ENCODE results near the gene LIMCH1. TPM values are rescaled to one million over a fixed set of nuclear protein-coding genes. Genes with fewer than 3 reads are reported as not detected.

Gene LIMCH1
- total RNA-seq, 1 donor from 2014 or later, result 12.7 TPM

- H3K4me1 Mint-ChIP-seq (ENCODE audit: low read depth), result no peaks in the 10 kb centered on the region
- H3K4me3 Mint-ChIP-seq (ENCODE audit: low read depth), result no peak overlapping the region
- H3K9me3 Mint-ChIP-seq (ENCODE audit: low read depth), result peaks cover 3% of the 10 kb centered on the region
- no peaks in the 10 kb centered on the region for H3K36me3 Mint-ChIP-seq (ENCODE audit: insufficient read depth)
- no peak overlapping the region for H3K27ac Mint-ChIP-seq
- H3K27me3 Mint-ChIP-seq, result peaks cover 39% of the 10 kb centered on the region
- no peak for TF ChIP-seq CTCF (IDR thresholded peaks at IDR 0.05; ENCODE audit: unreplicated experiment)
- no peak for DNase-seq (ENCODE audit: low spot score, unreplicated experiment)
Measured at GRCh38 chr4:41712425-41712824, 174.5 kb downstream of the LIMCH1 start.

DNA sequence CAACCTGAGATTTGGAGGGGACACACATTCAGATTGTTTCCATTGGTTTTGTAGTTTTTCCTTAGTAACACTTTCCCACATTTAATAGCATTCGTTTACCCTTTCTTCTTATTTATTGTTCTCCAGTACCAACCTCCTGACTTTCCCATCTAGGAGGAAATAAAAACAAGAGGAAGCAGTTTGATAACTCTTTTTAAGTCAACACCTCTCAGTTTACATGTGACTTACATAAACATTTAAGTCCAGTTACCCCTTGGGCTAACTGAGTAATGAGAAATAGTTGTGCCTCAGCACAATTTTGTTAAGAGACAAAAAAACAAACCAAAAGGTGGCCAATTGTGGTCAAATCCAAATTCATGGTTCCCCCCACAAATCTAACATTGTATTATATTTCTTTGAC, 175.8 kb downstream of the LIMCH1 start:
- no peak for TF ChIP-seq CTCF (IDR thresholded peaks at IDR 0.05; ENCODE audit: unreplicated experiment)

GRCh38 chr4:41714364-41715000, 176.5 kb downstream of the LIMCH1 start:
- no peak for DNase-seq (ENCODE audit: low spot score, unreplicated experiment)
- no peaks in the 10 kb centered on the region for H3K36me3 Mint-ChIP-seq (ENCODE audit: insufficient read depth)
- H3K4me1 Mint-ChIP-seq (ENCODE audit: low read depth), result no peaks in the 10 kb centered on the region
- no peak overlapping the region for H3K4me3 Mint-ChIP-seq (ENCODE audit: low read depth)
- H3K9me3 Mint-ChIP-seq (ENCODE audit: low read depth), result peaks cover 3% of the 10 kb centered on the region
- H3K27ac Mint-ChIP-seq, result no peak overlapping the region
- H3K27me3 Mint-ChIP-seq, result peaks cover 42% of the 10 kb centered on the region
- TF ChIP-seq CTCF (IDR thresholded peaks at IDR 0.05; ENCODE audit: unreplicated experiment), result no peak

More for the DNA sequence above, 175.8 kb downstream of the LIMCH1 start:
- H3K27me3 Mint-ChIP-seq, result peaks cover 37% of the 10 kb centered on the region
- H3K4me1 Mint-ChIP-seq (ENCODE audit: low read depth), result no peaks in the 10 kb centered on the region
- no peaks in the 10 kb centered on the region for H3K36me3 Mint-ChIP-seq (ENCODE audit: insufficient read depth)
- no peak for DNase-seq (ENCODE audit: low spot score, unreplicated experiment)
- H3K4me3 Mint-ChIP-seq (ENCODE audit: low read depth), result no peak overlapping the region
- H3K9me3 Mint-ChIP-seq (ENCODE audit: low read depth), result peaks cover 3% of the 10 kb centered on the region
- no peak overlapping the region for H3K27ac Mint-ChIP-seq

GRCh38 chr4:41715155-41715554, 177.2 kb downstream of the LIMCH1 start:
- no peak for TF ChIP-seq CTCF (IDR thresholded peaks at IDR 0.05; ENCODE audit: unreplicated experiment)
- Mint-ChIP-seq H3K4me1 (ENCODE audit: low read depth) (no peaks in the 10 kb centered on the region), H3K36me3 (ENCODE audit: insufficient read depth) (no peaks in the 10 kb centered on the region), H3K27me3 (peaks cover 49% of the 10 kb centered on the region), H3K4me3 (ENCODE audit: low read depth) (no peak overlapping the region), H3K27ac (no peak overlapping the region), H3K9me3 (ENCODE audit: low read depth) (peaks cover 3% of the 10 kb centered on the region)
- DNase-seq (ENCODE audit: low spot score, unreplicated experiment), result no peak

DNA sequence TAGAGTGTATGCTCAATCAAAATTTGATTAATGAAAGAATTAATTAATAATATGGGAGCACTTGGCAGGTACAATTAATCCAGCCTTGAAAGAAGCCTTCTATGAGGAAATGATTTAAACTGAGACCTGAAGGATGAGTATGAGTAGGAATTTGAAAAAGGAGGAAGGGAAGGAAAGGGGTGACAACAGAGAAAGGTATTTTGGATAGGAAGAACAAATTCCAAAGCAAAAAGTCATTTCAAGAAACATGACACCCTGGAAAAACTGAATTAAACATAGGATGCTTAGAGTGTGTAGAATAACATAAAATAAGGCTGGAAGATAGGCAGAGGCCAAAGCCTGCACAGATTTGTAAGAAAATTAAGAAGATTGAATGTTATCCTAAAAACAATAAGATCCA, 180.9 kb downstream of the LIMCH1 start:
- Mint-ChIP-seq H3K9me3 (ENCODE audit: low read depth) (no peaks in the 10 kb centered on the region), H3K27ac (no peak overlapping the region), H3K36me3 (ENCODE audit: insufficient read depth) (no peaks in the 10 kb centered on the region), H3K4me3 (ENCODE audit: low read depth) (no peak overlapping the region), H3K4me1 (ENCODE audit: low read depth) (no peaks in the 10 kb centered on the region), H3K27me3 (peaks cover 83% of the 10 kb centered on the region)
- DNase-seq (ENCODE audit: low spot score, unreplicated experiment), result no peak
- TF ChIP-seq CTCF (IDR thresholded peaks at IDR 0.05; ENCODE audit: unreplicated experiment), result no peak

Measured in progenitor cell of endocrine pancreas (in vitro differentiated cells).